ENCODE measurements around the gene CYP4A22.
"Not testable (repeated sequence)": the region's sequence is repeated elsewhere in the genome, so short reads cannot be mapped to it uniquely, and the experiment has no call there.

DNA sequence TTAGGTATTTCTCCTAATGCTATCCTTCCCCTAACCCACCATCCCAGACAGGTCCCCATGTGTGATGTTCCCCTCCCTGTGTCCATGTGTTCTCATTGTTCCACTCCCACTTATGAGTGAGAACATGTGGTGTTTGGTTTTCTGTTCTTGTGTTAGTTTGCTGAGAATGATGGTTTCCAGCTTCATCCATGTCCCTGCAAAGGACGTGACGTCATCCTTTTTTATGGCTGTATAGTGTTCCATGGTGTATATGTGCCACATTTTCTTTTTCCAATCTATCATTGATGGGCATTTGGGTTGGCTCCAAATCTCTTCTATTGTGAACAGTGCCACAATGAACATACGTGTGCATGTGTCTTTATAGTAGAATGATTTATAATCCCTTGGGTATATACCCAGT lies 4.6 kb upstream of the CYP4A22 start:
- TF ChIP-seq, protein P1, sequence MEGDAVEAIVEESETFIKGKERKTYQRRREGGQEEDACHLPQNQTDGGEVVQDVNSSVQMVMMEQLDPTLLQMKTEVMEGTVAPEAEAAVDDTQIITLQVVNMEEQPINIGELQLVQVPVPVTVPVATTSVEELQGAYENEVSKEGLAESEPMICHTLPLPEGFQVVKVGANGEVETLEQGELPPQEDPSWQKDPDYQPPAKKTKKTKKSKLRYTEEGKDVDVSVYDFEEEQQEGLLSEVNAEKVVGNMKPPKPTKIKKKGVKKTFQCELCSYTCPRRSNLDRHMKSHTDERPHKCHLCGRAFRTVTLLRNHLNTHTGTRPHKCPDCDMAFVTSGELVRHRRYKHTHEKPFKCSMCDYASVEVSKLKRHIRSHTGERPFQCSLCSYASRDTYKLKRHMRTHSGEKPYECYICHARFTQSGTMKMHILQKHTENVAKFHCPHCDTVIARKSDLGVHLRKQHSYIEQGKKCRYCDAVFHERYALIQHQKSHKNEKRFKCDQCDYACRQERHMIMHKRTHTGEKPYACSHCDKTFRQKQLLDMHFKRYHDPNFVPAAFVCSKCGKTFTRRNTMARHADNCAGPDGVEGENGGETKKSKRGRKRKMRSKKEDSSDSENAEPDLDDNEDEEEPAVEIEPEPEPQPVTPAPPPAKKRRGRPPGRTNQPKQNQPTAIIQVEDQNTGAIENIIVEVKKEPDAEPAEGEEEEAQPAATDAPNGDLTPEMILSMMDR (conservative IDR thresholded peaks at IDR 0.05 in 1 of 2, IDR thresholded peaks at IDR 0.05 in 1 of 2; ENCODE audit: low read depth in 1 of 2, low read length in 2 of 2) = not testable (repeated sequence)
- not testable (repeated sequence) for TF ChIP-seq EZH2 (IDR thresholded peaks at IDR 0.05; ENCODE audit: low read length, missing control alignments)

Measured in fibroblast of lung (primary cell).